Smooth muscle cell of the umbilical artery (primary cell): ENCODE results near the gene RNF38. TPM values are rescaled to one million over a fixed set of nuclear protein-coding genes. Genes with fewer than 3 reads are reported as not detected.

ENCODE experiments used
- total RNA-seq: library from RNA; depleted of rRNA; stranded (reverse); fragments of >200 nt; gene quantifications from 2 replicates; pipeline ENCODE4 v1.2.3, GENCODE V29; 2014

RNF38 gene
- total RNA-seq = 7.7 and 15.0 TPM in 2 replicates

GRCh38 chr9:36399980-36400331 lies at the start of gene RNF38:
TSS of gene RNF38 (minus strand) at chr9:36400269. CDS start at chr9:36400108, 161 bp downstream.

Other genes with a start within 250 kb of the RNF38 start
- gene CCIN, start 230.9 kb downstream of the RNF38 start, total RNA-seq = 2.7 and 4.8 TPM in 2 replicates
- gene CLTA, start 209.3 kb downstream of the RNF38 start, total RNA-seq = 245 and 246 TPM in 2 replicates
- gene GNE, start 141.8 kb downstream of the RNF38 start, total RNA-seq = 35.9 and 48.4 TPM in 2 replicates
- gene MELK, start 172.6 kb upstream of the RNF38 start, total RNA-seq = 3.0 and 20.4 TPM in 2 replicates